ENCODE measurements around the gene HES3.

HES3 gene

DNA sequence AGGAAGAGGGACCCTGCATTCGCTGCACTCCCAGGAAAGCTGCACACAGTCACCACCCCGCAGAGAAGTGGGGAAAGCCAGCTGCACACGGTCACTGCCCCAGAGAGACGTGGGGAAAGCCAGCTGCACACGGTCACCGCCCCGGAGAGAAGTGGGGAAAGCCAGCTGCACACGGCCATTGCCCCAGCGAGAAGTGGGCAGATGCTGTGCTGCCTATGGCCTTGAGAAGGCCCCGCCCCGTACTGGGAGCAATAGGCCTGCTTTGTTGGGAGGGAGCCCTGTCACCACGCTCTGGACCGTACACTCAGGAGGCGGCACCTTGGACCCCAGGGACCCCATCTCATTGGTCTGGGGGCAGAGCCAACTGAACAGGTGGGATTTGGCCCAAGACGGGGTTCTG is 21.2 kb downstream of the HES3 start:
- FAIRE-seq = no peak

DNA sequence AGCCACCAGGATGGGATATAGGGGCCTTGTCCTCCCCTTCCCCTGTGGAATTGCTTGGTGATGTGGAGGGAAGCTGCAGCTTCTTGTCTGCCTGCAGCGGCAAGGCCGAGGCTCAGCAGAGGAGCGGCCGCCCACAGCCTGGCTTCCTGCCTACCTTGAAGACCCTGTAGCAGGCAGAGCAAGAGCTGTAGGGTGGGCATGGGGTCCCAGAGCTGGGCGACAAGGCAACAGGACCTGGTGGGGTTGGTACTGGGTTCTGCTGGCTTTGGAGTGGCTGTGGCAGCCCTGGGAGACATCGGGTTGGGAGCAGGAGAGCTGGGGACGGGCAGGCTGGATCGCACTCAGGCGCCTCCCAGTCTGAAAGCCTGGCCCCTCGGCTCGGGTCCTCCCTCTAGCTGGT is 22.7 kb downstream of the HES3 start:
- FAIRE-seq = no peak

DNA sequence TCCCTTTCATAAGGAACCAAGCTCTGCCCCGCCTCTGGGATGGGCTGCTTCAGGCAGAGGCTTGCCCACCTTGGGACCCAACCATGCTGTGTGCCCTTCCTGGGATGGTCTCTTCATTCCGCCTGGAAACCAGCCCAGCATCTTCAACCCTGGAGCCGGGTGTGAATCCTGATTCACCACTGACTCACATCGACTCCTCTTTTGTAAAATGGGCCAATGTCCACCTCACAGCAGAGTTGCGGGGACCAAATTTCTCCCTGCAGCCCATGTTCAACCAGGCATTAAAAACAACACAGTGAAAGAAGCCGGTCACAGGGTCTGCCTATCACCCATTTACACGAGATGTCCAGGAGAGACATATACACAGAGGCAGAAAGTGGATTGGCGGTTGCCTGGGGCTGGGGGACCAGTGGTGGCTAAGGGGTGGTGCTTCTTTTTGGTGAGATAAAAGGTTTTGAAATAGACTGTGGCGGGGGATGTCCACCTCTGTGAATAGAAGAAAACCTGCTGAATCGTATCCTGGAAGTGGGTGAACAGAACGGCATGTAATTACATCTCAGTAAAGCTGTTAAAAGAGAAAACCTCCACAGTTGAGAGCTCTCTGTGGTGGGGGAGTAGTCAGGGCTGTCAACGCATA is 23.8 kb downstream of the HES3 start:
- no peak for FAIRE-seq

DNA sequence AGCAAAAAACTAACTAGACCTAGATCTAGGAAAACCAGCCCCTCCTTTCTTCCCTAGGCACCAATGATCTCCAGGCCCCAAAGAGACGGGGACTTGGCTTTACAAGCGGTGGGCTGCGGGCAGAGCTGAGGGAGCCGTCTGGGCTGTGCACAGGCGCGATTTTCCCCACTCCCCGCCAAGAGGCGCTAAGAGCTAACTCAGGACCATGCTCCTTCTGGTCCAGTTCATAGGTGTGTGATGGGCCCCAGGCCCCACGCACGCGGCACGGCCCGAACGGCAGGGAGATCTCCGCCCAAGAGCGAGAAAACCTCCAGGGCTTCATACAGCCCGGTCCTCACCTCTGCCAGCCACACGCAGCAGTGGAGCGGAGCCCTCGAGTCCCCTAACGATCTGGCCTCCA is 24.4 kb downstream of the HES3 start:
- FAIRE-seq = no peak

DNA sequence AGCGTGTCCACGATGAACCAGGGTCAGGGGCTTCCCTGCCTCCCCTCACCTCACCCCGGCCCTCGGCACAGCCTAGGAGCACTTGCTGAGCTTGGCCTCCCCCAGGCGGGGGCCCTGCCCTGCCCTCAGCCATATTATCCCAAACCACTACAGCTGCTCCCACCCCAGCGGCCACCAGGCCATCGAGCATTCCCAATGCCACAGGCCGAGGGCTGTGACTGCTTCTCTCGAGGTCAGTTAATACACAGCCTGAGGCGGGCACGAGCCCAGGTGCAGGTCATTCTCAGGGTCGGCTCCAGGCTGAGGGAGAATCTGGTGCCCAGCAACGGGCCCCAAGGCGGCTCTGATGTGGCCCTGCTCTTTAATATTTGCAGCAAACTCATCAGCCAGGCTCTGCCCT is 25.3 kb downstream of the HES3 start:
- FAIRE-seq = no peak

DNA sequence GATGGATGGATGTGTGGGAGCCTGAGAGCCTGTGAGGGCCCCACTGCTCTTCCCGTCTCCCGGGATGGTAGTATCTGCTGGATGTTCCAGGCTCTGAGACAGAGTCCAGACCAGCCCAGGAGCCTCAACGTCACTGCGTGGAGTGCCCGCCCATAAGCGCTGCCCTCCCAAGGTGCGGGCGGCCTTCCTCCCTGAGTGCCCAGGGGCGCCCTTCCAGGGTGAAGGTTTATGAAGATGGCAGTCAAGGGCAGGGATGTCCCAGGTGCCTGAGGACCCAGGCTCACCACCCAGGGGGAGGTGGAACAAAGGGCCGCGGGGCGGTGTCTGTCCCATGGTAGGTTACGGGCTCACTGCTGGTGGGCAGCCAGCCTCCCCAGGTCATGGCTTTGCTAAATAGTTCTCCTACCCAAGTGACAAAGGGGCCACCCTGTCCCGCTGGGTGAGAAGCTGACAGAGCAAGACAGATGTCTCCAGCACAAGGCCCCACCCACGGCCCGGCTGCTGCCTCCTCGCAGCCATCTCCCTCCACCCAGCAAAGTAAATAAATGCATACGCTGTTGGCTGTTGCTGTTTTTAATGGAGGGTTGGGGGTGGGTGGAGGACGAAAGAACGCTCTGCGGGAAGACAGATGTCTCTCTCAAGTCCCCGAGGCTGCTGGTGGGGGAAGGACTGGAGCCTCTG is 25.9 kb downstream of the HES3 start:
- no peak for FAIRE-seq

DNA sequence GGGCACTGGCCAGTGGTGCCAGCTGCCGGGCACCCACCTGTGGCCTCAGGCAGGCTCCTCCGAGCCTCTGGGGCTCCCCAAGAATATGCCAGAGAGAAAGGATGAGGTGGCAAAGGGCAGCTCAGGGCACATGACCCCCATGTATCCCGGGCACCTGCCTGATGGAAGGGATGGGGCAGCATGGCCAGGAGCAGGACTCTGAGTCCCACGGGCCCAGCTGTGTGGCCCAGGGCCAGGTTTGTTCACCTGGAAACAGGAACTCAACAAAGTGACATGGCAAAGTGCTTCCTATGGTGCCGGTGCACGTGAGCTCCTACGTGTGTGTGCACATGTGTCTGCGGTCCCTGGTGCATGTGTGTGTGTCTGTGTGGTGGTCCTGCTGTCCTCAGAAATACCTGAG is 26.4 kb downstream of the HES3 start:
- no peak for FAIRE-seq

DNA sequence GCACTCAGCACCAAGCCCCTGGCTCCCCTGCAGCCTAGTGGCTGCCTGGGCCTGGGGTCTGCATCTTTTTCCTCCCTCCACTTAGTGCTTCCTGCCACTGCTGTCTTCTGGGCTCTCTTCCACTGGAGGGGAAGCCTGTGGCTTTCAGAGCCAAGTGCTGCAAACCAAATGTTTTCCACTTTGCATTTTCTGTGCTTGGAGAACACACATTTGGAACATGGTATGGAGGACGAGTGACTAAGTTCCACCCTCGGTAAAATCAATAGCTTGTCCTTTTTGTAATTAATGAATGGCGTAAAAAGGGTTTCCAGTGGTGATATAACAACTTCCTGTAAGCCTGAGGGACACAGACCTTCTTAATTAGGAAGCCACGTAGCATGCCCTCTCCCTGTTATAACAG is 27.0 kb downstream of the HES3 start:
- FAIRE-seq = no peak

DNA sequence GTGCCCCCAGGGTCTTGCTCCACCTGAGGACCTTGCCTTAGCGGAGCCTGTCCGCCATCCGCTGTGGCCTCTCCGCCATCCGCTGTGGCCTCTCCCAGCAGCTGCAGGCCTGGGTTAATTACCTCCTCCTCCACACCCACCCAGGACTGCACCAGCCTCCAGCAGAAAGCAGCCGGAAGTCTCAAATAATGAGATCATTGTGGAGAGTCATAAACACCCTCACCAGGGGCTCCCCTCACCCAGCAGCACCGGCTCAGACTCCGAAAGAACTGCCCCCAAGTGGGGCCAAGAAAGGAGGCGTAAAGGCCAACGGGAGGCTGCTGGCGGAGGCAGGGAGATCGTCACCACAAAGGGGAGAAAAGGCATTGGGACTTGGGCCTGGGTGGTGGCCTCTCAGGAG is 27.6 kb downstream of the HES3 start:
- no peak for FAIRE-seq

DNA sequence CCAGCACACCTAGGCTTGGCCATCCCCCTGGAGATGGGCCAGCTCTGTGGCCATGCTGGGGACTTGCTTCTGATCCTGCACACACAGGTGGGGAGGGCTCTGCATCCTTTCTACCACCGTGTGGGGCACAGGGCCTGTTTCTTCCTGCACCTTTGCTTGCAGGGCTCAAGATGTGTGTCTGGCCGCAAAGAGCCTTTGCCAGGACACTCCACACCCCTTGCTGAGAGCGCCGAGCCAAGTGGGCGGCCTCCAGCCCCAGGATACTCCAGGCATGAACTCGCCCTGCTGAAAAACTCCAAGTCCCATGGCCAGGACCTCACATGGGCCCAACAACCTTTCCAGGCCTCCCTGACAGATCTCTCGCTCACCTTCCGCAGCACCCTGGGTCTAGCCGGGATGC is 28.5 kb downstream of the HES3 start:
- FAIRE-seq = no peak

DNA sequence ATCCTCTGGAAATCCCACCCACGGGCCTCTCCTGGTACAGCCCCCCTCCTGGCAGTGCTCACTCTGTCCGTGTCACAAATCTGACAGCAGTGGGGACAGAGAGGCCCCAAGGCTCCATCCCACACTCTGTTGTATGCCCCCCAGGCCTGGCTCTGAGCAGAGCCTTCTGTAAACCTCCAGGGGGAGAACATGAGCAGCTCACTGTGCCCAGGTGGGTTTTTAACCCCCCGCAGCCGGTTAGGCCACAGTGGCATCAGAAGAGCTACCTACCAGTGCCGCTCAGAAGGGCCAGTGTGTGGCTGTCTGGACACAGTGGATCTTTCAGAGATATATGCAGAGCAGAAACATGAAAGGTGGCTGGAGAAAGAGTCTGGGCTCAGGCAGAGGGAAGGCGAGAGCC is 28.9 kb downstream of the HES3 start:
- FAIRE-seq = no peak

DNA sequence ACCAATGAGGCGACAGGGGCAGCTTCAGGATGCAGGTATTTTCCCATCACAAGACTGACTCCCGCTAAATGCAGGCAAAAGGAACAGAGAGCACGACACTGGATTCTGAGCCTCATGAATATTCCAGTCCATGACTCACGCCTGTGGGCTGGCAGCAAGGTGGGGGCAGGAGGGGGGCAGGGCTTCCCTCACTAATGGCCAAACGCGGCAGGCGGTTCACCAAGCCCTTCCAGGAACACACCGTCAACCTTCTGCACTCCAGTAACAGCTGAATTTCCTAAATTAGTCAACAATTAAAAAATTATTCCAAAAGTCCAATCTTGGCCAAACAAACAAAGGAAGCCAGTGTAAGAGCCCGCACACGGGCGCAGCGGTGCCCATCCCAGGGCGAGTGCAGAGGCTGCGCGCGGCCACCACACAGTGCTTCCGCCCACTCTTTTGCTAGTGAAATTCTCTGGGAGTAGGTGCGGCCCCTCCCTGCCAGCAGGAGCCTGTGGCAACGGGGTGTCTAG is 29.5 kb downstream of the HES3 start:
- no peak for FAIRE-seq

DNA sequence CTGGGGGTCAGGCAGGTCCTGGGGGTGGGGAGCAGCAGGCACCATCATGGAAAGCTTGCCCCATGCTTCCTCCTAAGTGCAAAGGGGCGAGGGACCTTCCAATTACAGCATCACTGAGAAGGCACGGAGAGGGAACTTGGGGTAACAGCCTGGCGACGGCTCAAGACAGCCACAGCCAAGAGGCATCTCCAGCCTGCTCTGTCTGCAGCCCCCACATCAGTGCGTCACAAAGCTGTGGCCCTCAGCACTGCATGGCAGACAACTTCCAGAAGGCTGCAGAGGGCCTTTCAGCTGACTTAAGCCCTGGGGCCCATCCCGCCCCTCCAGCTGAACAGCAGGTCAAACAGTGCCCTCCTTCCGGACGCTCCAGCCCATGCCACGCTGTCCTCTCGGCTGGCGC is 30.1 kb downstream of the HES3 start:
- no peak for FAIRE-seq

DNA sequence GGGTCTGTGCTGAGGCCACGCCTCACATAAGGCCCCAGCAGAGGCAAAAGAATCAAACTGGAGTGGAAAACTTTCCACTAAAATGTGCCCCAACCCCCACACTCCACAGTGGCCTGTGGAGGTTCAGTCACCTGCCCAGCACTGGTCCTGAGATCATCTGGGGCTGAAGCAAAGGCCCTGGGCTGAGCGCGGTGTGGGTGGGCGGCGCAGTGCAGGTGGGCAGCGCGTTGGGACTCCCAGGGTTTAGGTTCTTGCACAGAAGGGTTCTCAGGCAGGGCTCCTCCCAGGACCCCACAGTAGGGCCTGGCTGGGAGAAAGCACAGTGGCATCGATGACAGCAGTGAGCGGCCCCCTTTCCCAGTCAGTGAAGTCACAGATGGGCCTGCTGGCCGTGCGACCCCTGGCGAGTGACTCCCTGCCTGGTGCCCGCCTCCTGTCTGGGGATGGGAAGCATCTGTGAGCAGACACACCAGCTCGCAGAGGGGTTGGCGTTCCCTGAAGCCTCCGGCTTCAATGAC is 30.7 kb downstream of the HES3 start:
- FAIRE-seq = no peak

DNA sequence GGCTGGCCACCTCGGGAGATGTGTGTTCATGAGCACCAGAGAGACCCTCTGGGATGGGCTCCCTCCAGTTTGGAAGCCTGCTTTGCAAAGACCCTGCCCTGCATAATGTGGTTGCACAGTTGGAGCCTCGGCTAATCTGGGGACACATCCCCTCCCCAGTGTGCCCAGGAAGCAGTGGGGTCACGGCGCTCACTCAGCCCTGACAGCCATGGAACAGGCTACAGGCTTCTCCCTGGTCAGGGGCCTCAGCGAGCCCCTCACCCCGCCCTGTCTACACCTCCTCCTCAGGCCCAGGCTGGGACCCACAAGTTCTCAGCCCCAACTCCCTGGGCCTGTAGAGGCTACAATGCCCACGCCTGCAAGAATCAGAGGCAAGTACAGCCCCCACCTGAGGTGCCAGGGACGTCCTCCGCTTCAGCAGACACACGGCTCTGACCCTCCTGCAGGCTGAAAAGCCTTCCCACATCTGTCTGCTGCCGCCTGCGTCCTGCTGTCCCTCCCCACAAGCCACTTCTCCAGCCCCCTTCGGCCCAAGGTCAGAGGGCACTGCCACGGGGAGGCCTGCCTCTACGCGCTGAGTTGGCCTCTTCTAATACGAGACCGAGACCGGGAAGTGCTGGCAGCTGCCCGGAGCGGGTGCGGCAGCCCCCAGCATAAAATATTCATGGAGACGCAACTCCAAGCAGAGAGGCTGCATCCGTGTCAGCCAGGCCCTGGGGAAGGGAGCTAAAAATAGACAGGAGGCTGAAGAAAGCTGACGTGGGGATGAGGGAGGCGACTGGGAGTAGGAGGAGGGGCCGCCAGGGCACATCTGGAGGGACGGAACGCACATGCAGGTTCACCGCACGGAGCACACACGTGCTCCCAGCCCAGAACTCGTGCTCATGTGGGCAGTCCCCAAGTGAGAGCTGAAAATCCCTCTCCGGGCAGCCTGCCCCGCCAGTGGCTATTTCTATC is 32.1 kb downstream of the HES3 start:
- no peak for FAIRE-seq

DNA sequence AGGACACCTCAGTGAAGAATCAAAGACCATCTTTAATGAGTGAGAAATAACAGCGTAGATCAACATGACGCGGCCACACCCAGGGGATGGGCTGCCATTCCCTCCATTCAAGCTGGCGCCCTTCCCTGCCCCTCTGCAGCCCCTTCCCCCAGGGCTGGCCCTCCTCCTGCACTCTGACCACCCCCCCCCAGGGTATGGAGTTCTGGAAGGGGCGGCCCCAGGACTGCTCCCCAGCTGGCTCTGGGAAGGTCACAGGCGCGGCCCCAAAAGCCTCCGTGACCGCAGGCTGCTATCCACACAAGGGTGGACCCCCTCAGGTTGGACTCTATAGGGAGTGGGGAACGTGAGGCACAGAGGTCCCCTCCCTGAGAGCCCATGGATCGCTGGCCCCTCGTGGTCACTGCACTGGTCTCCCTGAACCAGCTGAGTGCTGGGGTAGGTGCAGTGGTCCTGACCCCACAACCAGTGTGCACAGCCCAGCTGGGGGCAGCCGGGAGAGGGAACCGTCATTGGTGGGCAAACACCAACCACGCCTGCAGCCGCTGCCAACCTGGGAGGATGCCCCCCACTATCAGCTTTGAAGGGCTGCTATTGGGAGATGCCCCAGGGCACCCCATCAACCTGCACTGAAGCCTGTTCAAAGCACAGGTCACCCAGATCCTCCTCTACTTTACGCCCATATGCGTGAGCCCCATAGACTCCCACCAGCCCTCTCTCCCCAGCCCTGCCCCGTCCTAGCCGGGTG is 33.0 kb downstream of the HES3 start:
- FAIRE-seq = no peak

DNA sequence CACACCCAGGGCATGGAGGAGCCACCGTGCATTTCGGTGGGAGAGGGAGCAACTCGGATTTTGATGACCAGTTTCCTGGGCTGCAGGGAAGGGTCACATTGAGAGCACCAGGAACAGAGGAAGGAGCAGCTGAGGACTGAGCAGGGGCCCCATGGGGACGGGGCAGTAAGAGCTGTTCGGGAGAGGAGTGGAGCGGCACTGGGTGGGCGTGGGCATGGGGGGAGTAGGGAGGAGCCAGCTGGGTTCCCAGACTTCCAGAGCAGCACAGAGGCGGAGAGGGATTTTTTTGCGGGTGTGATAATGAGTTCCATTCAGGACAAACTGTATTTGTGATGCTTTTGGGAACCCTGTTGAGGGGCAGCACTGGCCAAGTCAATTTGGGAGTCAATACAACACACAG is 34.3 kb downstream of the HES3 start:
- FAIRE-seq = no peak

DNA sequence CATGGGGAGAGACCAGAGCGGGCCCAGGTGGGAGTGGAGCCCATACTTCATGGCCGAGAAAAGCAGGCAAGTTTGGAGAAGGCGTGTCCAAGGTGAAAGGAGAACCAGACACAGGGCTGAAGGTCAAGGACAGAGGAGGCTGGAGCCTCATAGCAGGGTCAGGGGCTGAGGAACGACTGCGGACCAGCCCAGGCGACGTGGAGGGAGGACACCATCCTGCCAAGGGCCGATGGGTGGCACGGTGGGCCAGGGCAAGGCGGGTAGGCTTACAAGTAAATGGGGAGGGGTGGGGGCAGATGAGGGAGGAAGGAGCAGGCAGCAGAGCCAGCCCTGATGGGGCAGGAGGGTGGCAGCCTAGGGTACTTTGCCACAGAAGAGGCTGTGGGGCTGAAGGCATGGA is 35.1 kb downstream of the HES3 start:
- no peak for FAIRE-seq

DNA sequence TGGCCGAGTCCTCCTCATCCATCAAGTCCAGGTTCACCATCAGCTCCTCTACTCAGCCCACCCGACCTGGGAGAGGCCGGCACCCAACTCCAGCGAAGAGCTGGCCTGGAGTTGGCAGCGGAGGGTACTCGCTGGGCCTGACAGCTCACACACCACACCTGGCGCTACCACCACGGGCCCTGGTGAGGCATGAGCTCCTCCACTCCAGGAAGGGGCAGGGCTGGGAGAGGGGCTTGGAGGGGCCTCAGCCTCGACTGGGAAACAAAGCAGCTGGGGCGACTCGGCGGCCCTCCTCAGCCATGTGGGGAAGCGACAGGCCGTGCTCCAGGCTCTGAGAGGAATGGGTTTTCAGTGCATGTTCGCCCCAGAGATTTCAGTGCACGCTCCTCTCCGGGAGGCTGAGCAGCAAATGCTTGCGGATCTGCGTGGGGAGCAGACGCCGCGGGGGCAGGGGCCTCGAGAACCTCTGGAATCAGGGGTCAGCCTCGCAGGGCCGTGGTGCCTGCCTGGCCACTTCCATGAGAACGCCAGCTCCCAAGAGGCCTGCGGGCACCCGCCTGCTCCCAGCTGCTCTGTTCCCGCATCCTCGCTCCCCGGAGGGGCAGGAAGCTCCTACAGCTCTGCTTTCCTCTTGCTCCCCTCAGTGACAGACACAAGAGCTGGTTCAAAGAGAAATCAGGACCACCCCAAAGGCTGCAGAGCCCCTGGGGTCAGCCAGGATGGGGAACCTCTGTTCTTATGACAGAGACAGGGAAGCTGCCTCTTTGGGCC is 35.8 kb downstream of the HES3 start:
- no peak for FAIRE-seq

DNA sequence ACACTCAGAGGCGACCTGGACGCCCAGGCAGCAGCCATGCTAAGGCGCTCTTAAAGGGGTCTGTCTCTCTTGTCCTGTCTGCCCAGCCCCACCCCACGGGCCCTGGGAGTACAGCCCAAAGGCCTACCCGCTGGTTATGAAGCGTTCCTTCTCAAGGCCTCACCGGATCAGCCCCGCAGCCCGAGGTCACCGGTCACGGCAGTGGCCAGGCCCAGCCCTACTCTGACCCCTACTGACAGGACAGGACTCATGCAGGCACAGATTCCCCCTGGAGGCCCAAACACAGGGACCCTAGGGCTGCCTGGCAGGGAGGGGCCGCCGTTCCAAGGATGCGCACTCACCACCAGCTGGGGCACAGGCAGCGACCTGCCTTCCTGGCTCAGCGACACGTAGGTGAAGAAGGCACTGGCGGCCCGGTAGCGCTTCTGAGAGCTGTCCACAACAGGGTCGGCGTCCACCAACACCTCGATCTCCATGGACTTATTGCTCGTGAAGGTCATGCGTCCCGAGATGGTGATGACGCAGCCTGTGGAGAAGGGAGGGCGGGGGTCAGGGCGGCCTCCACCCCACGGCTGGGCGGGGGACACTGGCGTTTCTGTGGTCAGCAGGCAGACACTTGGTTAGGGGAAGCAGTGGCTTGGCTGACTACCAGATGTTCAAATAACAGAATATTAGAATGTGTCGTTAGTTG is 36.9 kb downstream of the HES3 start:
- FAIRE-seq = no peak
